Measurements from ENCODE around the gene SSTR1. TPM values are rescaled to one million over a fixed set of nuclear protein-coding genes. Genes with fewer than 3 reads are reported as not detected.

Gene SSTR1, protein sequence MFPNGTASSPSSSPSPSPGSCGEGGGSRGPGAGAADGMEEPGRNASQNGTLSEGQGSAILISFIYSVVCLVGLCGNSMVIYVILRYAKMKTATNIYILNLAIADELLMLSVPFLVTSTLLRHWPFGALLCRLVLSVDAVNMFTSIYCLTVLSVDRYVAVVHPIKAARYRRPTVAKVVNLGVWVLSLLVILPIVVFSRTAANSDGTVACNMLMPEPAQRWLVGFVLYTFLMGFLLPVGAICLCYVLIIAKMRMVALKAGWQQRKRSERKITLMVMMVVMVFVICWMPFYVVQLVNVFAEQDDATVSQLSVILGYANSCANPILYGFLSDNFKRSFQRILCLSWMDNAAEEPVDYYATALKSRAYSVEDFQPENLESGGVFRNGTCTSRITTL
- total RNA-seq (1 to 10 TPM in 2 of 9 donors, under 1 TPM in 7; 0.12 to 2.6 (median 0.69) TPM), polyA plus RNA-seq (under 1 TPM; 0.23 to 0.44 TPM)
- long read RNA-seq, donor 1, partial matches to known transcripts, result 2 of 2 reads
- long read RNA-seq, donor 1, other reads (novel, unspliced or antisense), result 0 of 2 reads
- long read RNA-seq, donor 2, partial matches to known transcripts, result 0 of 1 reads
- long read RNA-seq, donor 2, other reads (novel, unspliced or antisense), result 1 of 1 reads
- long read RNA-seq, donor 3, result 0 reads

- H3K4me1 ChIP-seq, result peaks cover 0 to 30% (median 5%) of the 10 kb centered on the region in 12 donors
- 1 to 2% (median 1%) methylated on average over 47 to 49 of the region's 49 CpGs for WGBS, 4 donors
- DNase-seq (peak in 1 of 5 donors; percentile 8), ATAC-seq (peak in 1 of 4 donors; percentile 34)
- H3K4me3 ChIP-seq, result peak within 1 kb of the TSS; percentile 16 to 61 (median 55)
- intact Hi-C loops (cut with DNase I), result loop anchor here in 1 of 10 donors (10.0 kb wide), 1 partner anchor 303 kb away; no protein-coding TSS in a partner anchor
- no peak for TF ChIP-seq POLR2A (IDR thresholded peaks at IDR 0.05)
- no peak for TF ChIP-seq CTCF (IDR thresholded peaks at IDR 0.05)
- peaks cover 0 to 11% (median 1%) of the 10 kb centered on the region in 12 donors for H3K9me3 ChIP-seq
- H3K36me3 ChIP-seq, result no peaks in the 10 kb centered on the region
- H3K27me3 ChIP-seq, result peaks cover 0 to 56% (median 38%) of the 10 kb centered on the region in 9 donors
- H3K27ac ChIP-seq, result peak within 1 kb of the TSS in 1 of 12 donors; percentile 22
Observed at GRCh38 chr14:38207736-38208617, at the start of gene SSTR1. TSS of gene SSTR1 (plus strand) at chr14:38207904. CDS start at chr14:38209390, 1,486 bp downstream.

- Histone ChIP-seq H3K9me3 (no peaks in the 10 kb centered on the region), H3K4me1 (no peaks in the 10 kb centered on the region), H3K27ac (no peak overlapping the region), H3K36me3 (no peaks in the 10 kb centered on the region), H3K4me3 (no peak overlapping the region), H3K27me3 (no peaks in the 10 kb centered on the region)
- intact Hi-C loops (cut with DNase I), result no loop called here
- TF ChIP-seq CTCF (IDR thresholded peaks at IDR 0.05), result no peak
- TF ChIP-seq POLR2A (IDR thresholded peaks at IDR 0.05), result no peak
- no peak for ATAC-seq
- DNase-seq, result no peak
Observed at GRCh38 chr14:38158468-38158867, 49.2 kb upstream of the SSTR1 start.

DNA sequence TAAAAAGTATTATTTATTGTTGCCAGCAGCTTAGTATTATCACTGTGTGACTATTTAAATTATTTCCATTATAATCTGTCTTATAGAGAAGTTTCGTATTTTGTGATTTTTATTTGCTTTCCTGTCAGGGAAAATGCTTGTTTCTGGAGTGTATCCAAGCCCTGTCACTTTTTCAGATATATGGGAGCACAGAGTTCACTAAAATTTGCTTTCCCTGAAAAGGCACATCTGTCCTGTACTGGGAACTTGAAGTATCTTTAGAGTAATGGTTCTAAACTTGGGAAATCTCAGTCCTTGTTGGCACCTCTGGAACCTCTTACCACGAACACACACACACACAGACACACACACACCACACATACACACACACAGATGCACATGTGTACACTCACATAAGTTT, 39.3 kb upstream of the SSTR1 start:
- ATAC-seq, result no peak
- Histone ChIP-seq H3K4me1 (no peaks in the 10 kb centered on the region), H3K36me3 (no peaks in the 10 kb centered on the region), H3K27ac (no peak overlapping the region), H3K9me3 (no peaks in the 10 kb centered on the region), H3K27me3 (no peaks in the 10 kb centered on the region), H3K4me3 (no peak overlapping the region)
- WGBS, 4 donors, result 46 to 54% (median 49%) methylated on average over 2 of the region's 2 CpGs
- DNase-seq, result no peak
- intact Hi-C loops (cut with DNase I), result no loop called here
- TF ChIP-seq POLR2A (IDR thresholded peaks at IDR 0.05) (no peak), CTCF (IDR thresholded peaks at IDR 0.05) (no peak)
